ENCODE results near the gene TPM4.
"Not testable (repeated sequence)": the region's sequence is repeated elsewhere in the genome, so short reads cannot be mapped to it uniquely, and the experiment has no call there.

Gene TPM4

GRCh38 chr19:16098416-16098768, 22.1 kb downstream of the TPM4 start:
- no peak for DNase-seq

DNA sequence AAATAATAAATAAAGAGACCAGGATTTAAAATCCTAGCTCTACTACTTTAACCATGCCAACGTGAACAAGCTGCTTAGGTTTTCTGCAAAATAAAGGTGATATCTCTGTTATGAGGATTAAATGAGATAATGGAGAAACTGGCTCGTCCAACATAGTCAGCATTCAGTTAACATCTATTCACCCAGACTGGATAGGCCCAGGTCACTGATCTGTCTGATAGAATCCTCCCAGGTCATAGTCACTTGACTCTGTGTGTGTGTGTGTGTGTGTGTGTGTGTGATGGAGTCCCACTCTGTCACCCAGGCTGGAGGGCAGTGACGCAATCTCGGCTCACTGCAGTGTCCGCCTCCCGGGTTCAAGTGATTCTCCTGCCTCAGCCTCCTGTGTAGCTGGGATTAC, 22.5 kb downstream of the TPM4 start:
- DNase-seq (no peak), ATAC-seq (no peak)

More at GRCh38 chr19:16098416-16098768, 22.1 kb downstream of the TPM4 start:
- ATAC-seq: no peak

- DNase-seq, ATAC-seq: not testable (repeated sequence)
Observed at GRCh38 chr19:16099314-16099965, 23.1 kb downstream of the TPM4 start.

GRCh38 chr19:16100524-16100923, 24.2 kb downstream of the TPM4 start:
- no peak for ATAC-seq
- DNase-seq: no peak

- ATAC-seq (no peak), DNase-seq (no peak)
Observed at GRCh38 chr19:16104722-16105121, 28.4 kb downstream of the TPM4 start.

GRCh38 chr19:16106121-16106520, 29.8 kb downstream of the TPM4 start:
- no peak for DNase-seq

DNA sequence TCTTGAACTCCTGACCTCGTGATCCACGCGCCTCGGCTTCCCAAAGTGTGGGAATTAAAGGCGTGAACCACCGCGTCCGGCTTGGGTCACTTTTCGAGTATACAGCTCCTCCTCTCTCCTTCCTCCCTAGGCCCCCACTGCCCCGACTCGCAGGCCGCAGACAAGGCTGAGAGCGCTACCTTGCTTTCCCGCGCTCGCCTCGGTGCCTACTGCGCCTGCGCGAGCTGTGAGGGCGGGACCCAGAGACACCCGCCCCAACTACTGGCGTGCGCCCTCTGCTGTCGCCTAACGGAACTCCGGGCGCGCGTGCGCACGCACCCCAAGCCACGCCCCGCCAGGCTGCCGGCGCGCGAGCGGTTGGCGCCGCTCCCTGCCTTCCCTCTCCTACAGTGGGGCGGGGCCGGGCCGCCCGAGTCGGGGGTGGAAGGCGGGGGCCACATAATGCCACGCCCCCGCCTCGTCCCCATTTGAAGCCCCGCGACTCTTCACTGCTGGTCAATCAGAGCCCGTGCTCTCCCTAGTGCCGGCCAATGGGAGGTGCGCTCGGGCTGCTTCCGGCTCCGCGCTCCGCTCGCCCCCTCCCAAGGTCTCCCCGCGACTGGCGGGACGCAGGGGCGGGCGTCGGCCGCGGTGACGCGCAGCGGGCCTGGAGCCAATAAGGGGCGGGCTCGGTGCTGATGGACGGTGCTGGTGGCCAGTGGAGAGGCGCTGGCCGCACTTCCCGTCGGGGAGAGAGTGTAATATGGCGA, 35.0 kb downstream of the TPM4 start, which contains the start of gene RAB8A:
TSS of gene RAB8A (plus strand) at position 730 of the 749 bp plus-strand sequence. CDS start at position 743, 13 bp downstream.
- peak; percentile 97 for ATAC-seq
- peak; percentile 100 for DNase-seq

More at GRCh38 chr19:16106121-16106520, 29.8 kb downstream of the TPM4 start:
- ATAC-seq: peak; percentile 20

DNA sequence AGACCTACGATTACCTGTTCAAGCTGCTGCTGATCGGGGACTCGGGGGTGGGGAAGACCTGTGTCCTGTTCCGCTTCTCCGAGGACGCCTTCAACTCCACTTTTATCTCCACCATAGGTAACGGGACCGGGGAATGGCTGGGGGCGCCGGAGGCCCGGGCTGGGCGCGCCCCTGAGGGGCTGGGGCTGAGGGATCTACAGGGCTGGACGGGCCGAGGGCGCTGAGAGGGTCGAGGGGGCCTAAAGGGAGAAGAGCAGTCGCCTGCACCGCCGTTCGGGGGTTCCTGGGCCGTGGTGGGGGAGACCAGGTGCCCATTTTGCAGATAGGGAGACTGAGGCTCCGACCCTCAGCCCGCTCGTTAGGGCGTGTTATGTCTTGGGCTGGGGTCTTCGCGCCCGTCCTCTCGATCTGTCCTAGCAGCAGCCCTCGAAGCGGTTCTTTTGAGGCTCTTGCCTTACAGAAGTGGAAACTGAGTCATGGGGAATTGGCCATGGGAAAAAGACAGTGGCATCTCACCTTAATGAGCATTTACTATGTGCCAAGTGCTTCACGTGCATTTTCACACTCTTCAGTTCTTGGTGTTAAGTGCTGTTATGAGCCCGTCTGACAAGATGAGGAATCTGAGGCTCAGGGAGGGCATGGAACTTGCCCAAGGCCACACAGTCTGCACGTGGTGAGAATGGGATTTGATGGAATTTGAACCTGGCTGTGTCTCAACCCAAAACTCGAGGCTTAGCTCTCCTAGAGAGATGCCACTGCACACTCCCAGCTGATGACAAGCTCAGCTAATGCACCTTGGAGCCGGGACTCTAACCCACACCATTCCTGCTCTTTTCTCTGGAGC, 35.8 kb downstream of the TPM4 start:
- DNase-seq (no peak), ATAC-seq (peak; percentile 0)

- no peak for DNase-seq
- ATAC-seq: no peak
Observed at GRCh38 chr19:16112778-16113177, 36.5 kb downstream of the TPM4 start.

DNA sequence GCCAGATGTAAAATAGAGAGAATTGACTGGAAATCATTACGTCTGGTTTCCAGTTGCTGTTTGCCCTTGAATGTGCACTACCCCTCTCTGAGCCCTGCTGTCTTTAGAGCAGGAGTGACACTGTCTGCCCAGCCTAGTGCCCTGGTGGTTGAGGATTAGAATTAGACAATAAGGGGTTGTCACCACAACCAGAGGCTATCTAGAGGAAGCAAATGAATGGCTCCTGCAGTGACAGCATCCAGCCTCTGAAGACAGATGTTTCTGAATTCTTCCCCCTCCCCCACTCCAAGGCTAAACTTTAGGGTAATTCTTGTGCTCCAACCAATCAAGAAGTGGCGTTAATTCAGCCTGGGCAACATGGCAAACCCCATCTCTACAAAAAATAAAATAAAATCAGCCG, 37.4 kb downstream of the TPM4 start:
- DNase-seq (no peak), ATAC-seq (no peak)

DNA sequence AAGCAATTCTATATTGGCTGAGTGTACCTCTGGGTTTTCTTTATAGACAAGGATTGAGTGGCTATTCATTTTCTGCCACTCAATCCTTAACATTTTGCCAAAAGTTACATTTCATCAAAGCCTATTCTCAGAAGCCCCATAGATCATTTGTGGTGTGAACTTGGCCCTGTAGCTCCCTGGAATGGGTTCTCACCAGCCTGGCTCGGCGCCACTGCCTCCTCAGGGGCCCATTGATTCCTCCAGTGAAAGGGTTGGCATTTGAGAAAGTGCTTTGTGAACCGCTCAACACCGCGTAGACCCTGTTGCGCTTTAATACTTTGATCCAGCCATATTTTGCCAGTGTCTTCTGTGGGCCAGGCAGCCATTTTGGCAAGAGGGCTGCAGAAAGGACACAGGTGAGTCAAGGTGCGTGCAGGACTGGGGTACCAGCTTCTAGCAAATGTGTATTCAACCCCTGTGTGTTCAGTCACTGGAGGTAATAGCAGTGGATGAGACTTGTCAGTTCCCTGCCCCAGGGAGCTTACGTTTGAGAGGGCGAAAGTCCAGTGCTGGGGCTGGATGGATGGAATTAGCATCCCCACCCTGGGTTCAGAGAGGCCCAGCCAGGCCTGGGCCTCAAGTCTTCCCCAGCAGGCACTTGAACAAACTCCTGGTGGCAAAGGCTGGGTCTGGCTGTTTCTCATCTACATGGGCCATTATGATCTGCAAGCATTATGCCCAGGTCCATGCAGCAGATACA, 39.2 kb downstream of the TPM4 start:
- DNase-seq (no peak), ATAC-seq (no peak)

- DNase-seq (no peak), ATAC-seq (no peak)
Observed at GRCh38 chr19:16116067-16116466, 39.8 kb downstream of the TPM4 start.

DNA sequence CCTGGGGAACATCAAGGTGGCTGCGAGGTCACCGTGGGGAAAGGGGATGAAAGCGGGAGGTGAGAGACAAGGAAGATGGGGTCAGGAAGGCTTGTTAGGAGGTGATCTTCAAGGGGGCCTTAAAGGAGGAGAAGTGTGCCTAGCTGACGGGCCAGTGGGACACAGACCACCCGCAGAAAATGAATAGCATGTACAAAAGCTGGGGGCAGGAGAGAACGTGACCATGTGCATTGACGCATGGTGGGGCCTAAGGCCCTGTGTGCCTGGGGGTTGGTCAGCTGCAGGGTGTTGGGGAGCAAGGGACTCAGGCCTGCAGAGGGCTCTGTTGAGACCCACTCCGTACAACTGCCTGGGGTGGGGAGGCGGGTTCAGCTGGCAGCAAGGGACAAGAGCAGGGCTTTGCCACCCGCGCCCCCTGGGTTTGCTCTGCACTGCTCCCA, 41.3 kb downstream of the TPM4 start:
- no peak for ATAC-seq
- peak; percentile 33 for DNase-seq

- peak; percentile 69 for DNase-seq
Observed at GRCh38 chr19:16118489-16119033, 42.3 kb downstream of the TPM4 start.

DNA sequence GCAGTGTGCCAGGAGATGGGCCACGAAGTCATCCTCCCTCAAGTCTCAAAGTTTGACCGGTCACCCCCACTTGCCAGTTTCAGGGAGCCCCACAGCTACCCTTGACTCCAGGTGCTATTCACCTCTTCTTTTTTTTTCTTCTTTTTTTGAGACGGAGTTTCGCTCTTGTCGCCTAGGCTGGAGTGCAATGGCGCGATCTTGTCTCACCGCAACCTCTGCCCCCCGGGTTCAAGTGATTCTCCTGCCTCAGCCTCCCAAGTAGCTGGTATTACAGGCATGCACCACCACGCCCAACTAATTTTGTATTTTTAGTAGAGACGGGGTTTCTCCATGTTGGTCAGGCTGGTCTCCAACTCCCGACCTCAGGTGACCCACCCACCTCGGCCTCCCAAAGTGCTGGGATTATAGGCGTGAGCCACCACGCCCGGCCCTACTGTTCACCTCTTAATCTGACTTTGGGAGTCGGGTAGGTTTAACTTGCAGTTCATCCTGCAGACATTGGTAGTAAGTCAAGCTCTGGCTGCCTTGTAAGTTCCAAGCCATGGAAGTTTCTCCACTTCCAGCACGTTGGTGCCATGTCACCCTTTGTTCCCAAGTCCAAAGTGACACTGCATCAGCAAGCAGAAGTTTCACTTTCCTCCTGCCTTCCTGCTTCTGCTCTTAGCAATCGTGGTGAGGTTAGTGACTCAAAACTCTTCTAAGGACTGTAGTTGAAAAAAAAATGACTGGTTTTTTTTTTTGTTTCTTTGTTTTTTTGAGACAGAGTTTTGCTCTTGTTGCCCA, 43.0 kb downstream of the TPM4 start:
- ATAC-seq: peak; percentile 56

More at GRCh38 chr19:16118489-16119033, 42.3 kb downstream of the TPM4 start:
- peak; percentile 81 for ATAC-seq

DNA sequence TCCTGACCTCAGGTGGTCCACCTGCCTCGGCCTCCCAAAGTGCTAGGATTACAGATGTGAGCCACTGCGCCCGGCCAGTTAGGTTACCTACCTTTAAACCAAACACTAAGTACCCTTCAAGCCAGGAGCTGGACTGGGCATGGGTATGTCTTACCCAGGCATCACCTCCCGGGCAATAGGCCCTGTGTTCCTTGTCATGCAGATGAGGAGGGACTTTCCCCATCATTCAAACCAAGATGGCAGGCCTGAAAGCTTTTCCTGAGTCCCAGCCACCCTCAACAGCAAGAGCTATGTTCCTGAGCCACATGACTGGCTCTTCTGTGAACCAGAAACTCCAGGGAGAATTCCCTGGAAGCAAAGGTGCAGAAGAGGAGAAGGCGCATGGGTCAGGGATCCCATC, 44.8 kb downstream of the TPM4 start:
- ATAC-seq: no peak
- DNase-seq: no peak

More for the DNA sequence above, 43.0 kb downstream of the TPM4 start:
- peak; percentile 33 for DNase-seq

- ATAC-seq: no peak
- DNase-seq: no peak
Observed at GRCh38 chr19:16121967-16122366, 45.7 kb downstream of the TPM4 start.

GRCh38 chr19:16124953-16125352, 48.7 kb downstream of the TPM4 start:
- ATAC-seq (no peak), DNase-seq (no peak)

DNA sequence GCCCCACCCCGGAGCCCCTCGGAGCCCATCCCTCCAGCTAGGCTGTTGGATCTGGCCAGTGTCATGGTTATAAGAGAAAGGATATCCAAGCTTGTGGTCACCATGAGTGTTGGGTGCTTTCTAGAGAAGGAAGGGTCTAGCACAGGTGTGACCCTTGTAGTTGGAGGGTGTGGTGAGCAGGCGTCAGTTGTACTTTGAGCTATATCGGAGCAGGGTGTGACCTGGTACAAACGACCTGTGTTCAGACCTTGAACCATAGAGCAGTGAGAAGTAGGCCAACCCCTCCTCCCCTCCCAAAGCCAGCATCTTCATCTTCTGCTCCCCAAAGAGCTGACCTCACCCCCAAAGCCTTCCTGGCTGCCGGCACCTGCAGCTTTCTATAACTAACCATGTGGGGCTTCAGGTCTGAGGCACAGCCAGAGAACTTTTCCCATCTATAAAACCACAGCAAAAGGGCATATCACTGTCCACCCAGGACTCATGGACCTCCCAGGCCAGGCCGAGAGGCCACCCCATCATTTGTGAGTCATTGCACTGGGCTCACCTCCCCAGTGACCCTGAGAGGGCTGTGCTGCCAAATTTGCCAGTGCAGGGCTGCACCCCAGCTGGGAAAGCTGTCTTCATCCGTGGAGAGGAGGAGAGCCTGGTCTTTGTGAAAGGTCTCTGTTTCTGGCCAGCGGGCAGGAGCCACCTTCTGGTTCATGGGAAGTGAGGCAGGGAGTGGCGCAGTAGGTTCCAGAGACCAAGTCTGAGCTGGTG, 49.6 kb downstream of the TPM4 start:
- ATAC-seq: no peak
- DNase-seq: no peak

GRCh38 chr19:16127080-16127479, 50.8 kb downstream of the TPM4 start:
- no peak for DNase-seq
- ATAC-seq: no peak

Measured in stimulated activated naive CD8-positive, alpha-beta T cell treated with anti-CD3 and anti-CD28 coated beads, Interleukin-15, Interleukin-2, amounts not matched to agents 100 U/mL and 50 U/mL, for 24 hours (primary cell).